ENCODE results near the gene CHST14.

CHST14 gene

GRCh38 chr15:40468898-40469331 is 1.9 kb upstream of the CHST14 start:
- no peak for DNase-seq (ENCODE audit: low read depth)
- H3K4me3 ChIP-seq (ENCODE audit: low read depth, low read length): no peak overlapping the region
- TF ChIP-seq CTCF (IDR thresholded peaks at IDR 0.05; ENCODE audit: low read depth, low read length, missing control alignments): no peak

- no peak overlapping the region for H3K4me3 ChIP-seq (ENCODE audit: low read depth, low read length)
- DNase-seq (ENCODE audit: low read depth): no peak
These were observed 901 bp upstream of the CHST14 start for GRCh38 chr15:40469776-40470390.

GRCh38 chr15:40471105-40471807 is 472 bp downstream of the CHST14 start:
- TF ChIP-seq CTCF (IDR thresholded peaks at IDR 0.05; ENCODE audit: low read depth, low read length, missing control alignments): no peak
- peak overlapping the region; percentile 79 for H3K4me3 ChIP-seq (ENCODE audit: low read depth, low read length)
- no peak for DNase-seq (ENCODE audit: low read depth)

More at GRCh38 chr15:40469776-40470390, 901 bp upstream of the CHST14 start:
- TF ChIP-seq CTCF (IDR thresholded peaks at IDR 0.05; ENCODE audit: low read depth, low read length, missing control alignments): no peak

GRCh38 chr15:40471808-40472150 is 995 bp downstream of the CHST14 start:
- TF ChIP-seq CTCF (IDR thresholded peaks at IDR 0.05; ENCODE audit: low read depth, low read length, missing control alignments): no peak

GRCh38 chr15:40472171-40472727 is 1.5 kb downstream of the CHST14 start:
- peak overlapping the region; percentile 79 for H3K4me3 ChIP-seq (ENCODE audit: low read depth, low read length)
- TF ChIP-seq CTCF (IDR thresholded peaks at IDR 0.05; ENCODE audit: low read depth, low read length, missing control alignments): no peak
- no peak for DNase-seq (ENCODE audit: low read depth)

More at GRCh38 chr15:40471808-40472150, 995 bp downstream of the CHST14 start:
- DNase-seq (ENCODE audit: low read depth): no peak
- H3K4me3 ChIP-seq (ENCODE audit: low read depth, low read length): peak overlapping the region; percentile 79

GRCh38 chr15:40474581-40474980 is 3.8 kb downstream of the CHST14 start:
- TF ChIP-seq CTCF (IDR thresholded peaks at IDR 0.05; ENCODE audit: low read depth, low read length, missing control alignments): no peak
- no peak overlapping the region for H3K4me3 ChIP-seq (ENCODE audit: low read depth, low read length)
- no peak for DNase-seq (ENCODE audit: low read depth)
